ENCODE data around the gene DNAH3.
A peak's percentile ranks its signal among the peaks of the same experiment; 100 is the strongest.
"Not testable (repeated sequence)": the region's sequence is repeated elsewhere in the genome, so short reads cannot be mapped to it uniquely, and the experiment has no call there.

The DNAH3 gene

GRCh38 chr16:21120976-21121520, 29.6 kb downstream of the DNAH3 start:
- DNase-seq = no peak

GRCh38 chr16:21117567-21117966, 33.1 kb downstream of the DNAH3 start:
- DNase-seq = no peak

GRCh38 chr16:21116148-21116693, 34.4 kb downstream of the DNAH3 start:
- DNase-seq = no peak

GRCh38 chr16:21115551-21115950, 35.1 kb downstream of the DNAH3 start:
- DNase-seq = not testable (repeated sequence)

- no peak for DNase-seq
Measured at GRCh38 chr16:21103941-21104860, 46.4 kb downstream of the DNAH3 start.

DNA sequence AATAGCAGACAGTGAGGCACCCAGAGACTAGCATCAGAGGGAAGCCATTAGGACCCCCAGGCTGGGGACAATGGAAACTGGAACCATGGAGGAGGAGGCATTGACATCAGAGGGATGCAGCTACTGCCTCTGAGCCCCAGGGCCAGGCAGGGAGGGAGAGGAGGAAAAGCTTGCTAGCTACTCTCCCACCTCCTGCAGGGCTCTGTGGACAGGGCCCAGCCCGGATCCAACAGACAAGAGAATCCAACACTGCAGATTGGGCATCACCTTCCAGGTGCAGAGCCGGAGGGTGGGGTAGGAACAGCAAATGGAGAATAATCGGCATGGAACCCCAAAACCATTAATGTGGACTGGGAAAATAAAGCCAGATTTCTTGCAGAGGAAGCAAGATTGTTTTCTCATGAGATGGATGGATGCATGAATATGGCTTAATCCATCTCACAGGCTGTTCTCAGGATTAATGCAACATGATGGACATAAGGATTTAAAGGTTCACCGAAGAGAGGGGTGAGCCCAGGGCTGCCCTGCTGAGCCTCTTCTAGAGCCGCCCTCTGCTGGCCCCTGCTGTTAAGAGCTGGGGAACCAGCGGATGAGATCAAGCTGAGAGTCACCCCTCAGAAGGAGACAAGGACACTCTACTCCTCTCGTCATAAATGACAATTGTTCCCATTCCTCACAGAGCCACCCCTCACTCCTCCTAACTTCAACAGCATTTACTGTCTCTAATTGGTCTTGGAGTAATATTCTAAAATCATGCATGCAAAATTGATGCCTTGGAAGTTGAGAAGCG, 48.8 kb downstream of the DNAH3 start:
- no peak for DNase-seq

- DNase-seq = no peak
Measured at GRCh38 chr16:21100447-21100846, 50.2 kb downstream of the DNAH3 start.

DNA sequence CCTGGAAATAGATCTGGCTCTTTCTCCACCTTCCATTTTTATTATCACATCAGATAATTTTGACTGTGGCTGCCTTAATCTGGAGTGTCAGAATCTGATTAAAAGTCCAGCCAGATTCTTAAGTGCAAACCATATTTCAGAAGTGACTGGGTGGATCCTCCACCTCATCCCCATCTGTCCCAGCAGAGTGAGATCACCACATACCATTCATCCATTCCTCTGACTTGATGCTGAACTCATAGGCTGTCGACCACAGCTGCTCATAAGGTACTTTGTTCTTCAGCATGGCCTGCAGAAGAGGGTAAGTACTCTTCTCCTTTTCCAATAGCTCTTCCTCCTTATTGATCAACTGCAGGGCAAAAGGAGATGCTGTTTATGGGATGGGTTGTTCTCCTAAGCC, 53.5 kb downstream of the DNAH3 start:
- DNase-seq = no peak

- not testable (repeated sequence) for DNase-seq
Measured at GRCh38 chr16:21094719-21095118, 55.9 kb downstream of the DNAH3 start.

DNA sequence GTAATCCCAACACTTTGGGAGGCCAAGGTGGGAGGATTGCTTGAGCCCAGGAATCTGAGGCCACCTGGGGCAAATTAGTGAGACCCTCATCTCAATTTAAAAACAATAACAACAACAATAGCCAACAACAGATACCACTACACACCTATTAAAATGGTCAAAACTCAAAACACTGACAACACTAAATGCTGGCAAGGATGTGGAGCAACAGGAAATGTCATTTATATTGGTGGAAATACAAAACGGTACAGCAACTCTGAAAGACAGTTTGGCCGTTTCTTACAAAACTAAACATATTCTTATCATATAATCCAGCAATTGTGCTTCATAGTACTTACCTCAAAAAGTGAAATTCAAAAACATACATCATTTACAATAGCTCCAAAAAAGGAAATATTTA, 57.7 kb downstream of the DNAH3 start:
- no peak for DNase-seq

DNA sequence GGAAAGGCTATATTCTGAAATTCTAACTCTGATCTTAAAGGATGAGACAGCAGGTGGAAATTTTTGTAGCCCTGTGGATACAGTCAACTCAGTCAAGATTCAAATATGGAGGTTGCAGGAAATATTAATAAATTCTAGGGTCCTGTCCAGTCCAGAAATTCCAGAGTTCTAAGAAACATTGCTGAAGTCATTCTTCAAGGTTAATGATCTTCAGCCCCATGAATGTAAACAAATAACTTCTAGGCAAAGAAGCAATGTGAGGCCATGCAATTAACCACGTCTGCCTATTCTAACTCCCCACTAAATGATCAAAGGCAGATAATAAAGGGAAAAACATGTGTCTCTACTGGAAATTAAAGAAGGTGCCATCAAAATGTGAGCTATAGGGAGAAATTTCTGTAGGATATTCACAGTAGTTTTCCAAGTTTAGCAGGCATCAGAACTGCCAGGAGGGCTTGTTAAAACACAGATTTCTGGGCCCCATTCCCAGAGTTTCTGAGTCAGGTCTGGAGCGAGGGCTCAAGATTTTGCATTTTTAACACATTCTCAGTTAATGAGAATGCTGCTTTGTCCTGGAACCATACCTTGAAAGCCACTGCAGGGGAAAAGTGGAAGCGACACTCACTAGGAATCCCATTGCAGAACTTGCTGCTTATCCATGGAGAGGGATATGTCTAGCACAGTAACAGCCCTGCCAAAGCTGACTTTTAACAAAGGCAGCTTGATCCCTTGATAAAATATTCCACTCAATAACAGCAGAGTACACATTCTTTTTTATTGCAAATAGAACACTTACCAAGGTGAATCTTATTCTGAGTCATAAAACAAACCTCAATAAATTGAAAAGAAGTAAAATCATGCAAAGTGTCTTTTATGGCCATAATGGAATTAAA, 61.8 kb downstream of the DNAH3 start:
- DNase-seq = no peak

DNA sequence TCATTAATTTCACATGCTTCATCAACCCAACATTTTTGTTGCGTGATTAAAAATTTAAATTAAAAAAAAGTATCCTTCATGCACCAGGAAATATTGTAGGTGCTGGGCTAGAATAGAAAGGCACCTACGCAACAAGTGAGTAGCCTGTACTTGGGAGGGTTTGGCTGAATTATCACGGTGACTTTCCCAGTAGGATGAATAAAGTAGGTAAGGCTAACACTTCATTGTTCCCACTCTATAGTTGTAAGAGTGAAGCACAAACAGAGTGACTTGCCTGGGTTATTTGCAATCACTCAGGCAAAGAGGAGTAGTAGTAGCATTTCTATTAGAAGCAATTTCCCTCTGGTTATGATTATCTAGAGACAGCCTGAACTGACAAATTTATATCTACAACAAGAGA, 62.5 kb downstream of the DNAH3 start:
- no peak for DNase-seq

DNA sequence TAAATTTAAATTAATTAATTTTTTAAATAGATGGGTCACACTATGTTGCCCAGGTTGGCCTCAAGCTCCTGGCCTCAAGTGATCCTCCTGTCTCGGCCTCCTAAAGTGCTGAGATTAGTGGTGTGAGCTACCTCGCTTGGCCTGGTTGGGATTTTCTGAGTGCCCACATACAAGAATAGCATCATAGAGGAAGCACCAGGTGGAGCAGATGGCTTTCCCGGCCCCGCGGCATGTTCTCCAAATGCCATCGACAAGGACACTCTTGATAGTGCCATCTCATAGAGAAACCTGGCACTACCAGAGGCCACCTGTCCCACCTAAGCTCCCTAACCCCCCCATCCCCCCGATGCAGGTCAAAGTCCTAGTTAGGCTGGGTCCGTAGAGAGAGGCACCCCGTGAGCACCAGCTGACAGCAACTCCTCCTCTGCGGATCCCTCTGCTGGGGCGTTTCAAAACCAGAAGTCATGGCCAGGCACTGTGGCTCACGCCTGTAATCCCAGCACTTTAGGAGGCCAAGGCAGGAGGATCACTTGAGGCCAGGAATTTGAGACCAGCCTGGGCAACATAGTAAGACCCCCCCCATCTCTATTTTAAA, 65.9 kb downstream of the DNAH3 start:
- no peak for DNase-seq

GRCh38 chr16:21083729-21084268, 66.8 kb downstream of the DNAH3 start:
- DNase-seq = peak; percentile 14

GRCh38 chr16:21081329-21081728, 69.3 kb downstream of the DNAH3 start:
- DNase-seq = no peak

DNA sequence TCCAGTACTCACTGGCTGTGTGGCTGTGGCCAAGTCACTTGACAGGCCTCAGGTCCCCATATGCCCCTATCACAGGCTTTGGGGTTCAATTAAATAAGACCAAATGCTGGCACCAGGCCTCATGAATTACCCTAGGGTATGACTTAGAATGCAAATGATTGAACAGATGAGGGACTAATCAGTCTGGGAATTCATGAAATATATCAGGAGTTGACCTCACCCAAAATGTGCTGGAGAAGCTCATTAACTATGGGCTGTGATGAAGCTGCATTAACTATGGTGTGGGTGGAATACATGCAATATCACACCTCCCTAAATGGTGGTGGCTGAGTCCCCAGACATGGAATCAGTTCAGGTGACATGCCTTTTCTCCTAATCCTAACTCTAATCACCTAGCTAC, 72.1 kb downstream of the DNAH3 start:
- no peak for DNase-seq

GRCh38 chr16:21076186-21076883, 74.3 kb downstream of the DNAH3 start:
- no peak for DNase-seq

GRCh38 chr16:21075252-21075651, 75.4 kb downstream of the DNAH3 start:
- DNase-seq = no peak

- DNase-seq = no peak
Measured at GRCh38 chr16:21072976-21073375, 77.7 kb downstream of the DNAH3 start.

DNA sequence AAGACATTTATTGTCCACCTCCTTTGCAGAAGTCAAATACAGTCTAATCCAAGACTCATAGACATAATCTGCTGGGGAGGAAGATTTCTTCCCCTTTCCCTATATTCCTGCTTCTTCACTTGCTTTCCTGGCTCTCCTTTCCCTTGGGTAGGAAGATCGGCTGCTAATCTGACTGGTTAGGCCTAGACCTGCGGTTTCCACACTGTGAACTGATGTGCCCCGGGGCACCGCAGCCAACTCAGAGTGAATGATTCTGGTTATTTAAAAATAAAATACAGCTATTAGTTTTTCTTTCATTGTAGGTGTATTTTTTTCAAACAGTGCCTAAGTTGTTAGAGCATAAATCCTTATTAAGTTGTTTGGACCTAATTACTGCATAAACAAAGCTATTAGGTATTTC, 78.9 kb downstream of the DNAH3 start:
- no peak for DNase-seq

GRCh38 chr16:21070564-21070963, 80.1 kb downstream of the DNAH3 start:
- DNase-seq = no peak

Measured in NCI-H1694 treated with DMSO at 0.1 percent for 48 hours (cell line).